HepG2 (cell line): ENCODE results near the gene KCTD6. TPM values are rescaled to one million over a fixed set of nuclear protein-coding genes. Genes with fewer than 3 reads are reported as not detected.

Experiments used
- EP300 ChIP-seq, 3 experiments: sonication (generic) in 1 of 3; formaldehyde crosslinking in 1 of 3; IDR thresholded peaks; 2 replicates each; pipeline versions ENCODE4 v1.5.1 to v1.6.1; 2011 to 2020; ENCODE audit warnings: low read depth in 2 of 3, low read length in 2 of 3, borderline replicate concordance in 1 of 3, improper control_type of control experiment in 1 of 3, mild to moderate bottlenecking in 1 of 3, missing genetic modification reagents in 1 of 3, moderate library complexity in 1 of 3
- KDM6A ChIP-seq: IDR thresholded peaks from 2 replicates; pipeline ENCODE4 v1.6.1; 2016; ENCODE audit warnings: low read depth
- MAFF ChIP-seq: IDR thresholded peaks from 2 replicates; pipeline ENCODE4 v1.6.1; 2011; ENCODE audit warnings: low read depth, low read length, improper control_type of control experiment
- MIXL1 ChIP-seq: IDR thresholded peaks from 2 replicates; pipeline ENCODE4 v1.6.1; 2016
- PITX1 ChIP-seq: sonication (generic); formaldehyde crosslinking; IDR thresholded peaks from 2 replicates; pipeline ENCODE4 v1.5.1; 2020; ENCODE audit warnings: mild to moderate bottlenecking, missing genetic modification reagents
- RARA ChIP-seq: IDR thresholded peaks from 2 replicates; pipeline ENCODE4 v1.6.1; 2016; ENCODE audit warnings: missing genetic modification reagents, missing compliant biosample characterization
- SUZ12 ChIP-seq: fragments of 150-350 bp; IDR thresholded peaks from 2 replicates; pipeline ENCODE4 v1.6.1; 2014; ENCODE audit warnings: low read depth, low read length
- TCF7L2 ChIP-seq: IDR thresholded peaks from 2 replicates; pipeline ENCODE4 v1.6.1; 2011; ENCODE audit warnings: mild to moderate bottlenecking, low read depth, low read length, moderate library complexity
- ZNF224 ChIP-seq: sonication (generic); formaldehyde crosslinking; IDR thresholded peaks from 2 replicates; pipeline ENCODE4 v1.5.0; 2020; ENCODE audit warnings: mild to moderate bottlenecking, missing genetic modification reagents
- ZNF354B ChIP-seq: sonication (generic); formaldehyde crosslinking; IDR thresholded peaks from 2 replicates; pipeline ENCODE4 v1.8.0; 2022; ENCODE audit warnings: mild to moderate bottlenecking, missing genetic modification reagents
- ZNF383 ChIP-seq: sonication (generic); formaldehyde crosslinking; IDR thresholded peaks from 2 replicates; pipeline ENCODE4 v1.4.0; 2020; ENCODE audit warnings: missing genetic modification reagents, mild to moderate bottlenecking, borderline replicate concordance
- ZNF598 ChIP-seq: sonication (generic); formaldehyde crosslinking; IDR thresholded peaks from 2 replicates; pipeline ENCODE4 v1.5.1; 2020; ENCODE audit warnings: mild to moderate bottlenecking, missing genetic modification reagents, borderline replicate concordance
- ZNF782 ChIP-seq: sonication (generic); formaldehyde crosslinking; IDR thresholded peaks from 2 replicates; pipeline ENCODE4 v1.4.0; 2020; ENCODE audit warnings: missing genetic modification reagents, mild to moderate bottlenecking, borderline replicate concordance
- polyA plus RNA-seq, 8 experiments: library from polyadenylated mRNA; depleted of rRNA in 3 of 8; stranded (reverse) in 7 of 8; unstranded in 1 of 8; fragments of >200 nt; fragmentation: Illumina TruSeq in 4 of 8; extraction: Trizol in 4 of 8; gene quantifications; 2 replicates each; pipeline versions ENCODE4 v1.2.1 to v1.2.3, GENCODE V29; 2011 to 2016; ENCODE audit warnings: low read depth in 4 of 8, missing spikeins in 1 of 8, mixed read lengths in 1 of 8; ENCODE audit not compliant: insufficient read depth in 1 of 8
- total RNA-seq, 5 experiments: library from RNA; depleted of rRNA; stranded (reverse); fragments of >200 nt; fragmentation: Illumina TruSeq; extraction: Trizol; gene quantifications; 2 replicates each; pipeline ENCODE4 v1.2.3, GENCODE V29; 2016; ENCODE audit warnings: low read depth in 1 of 5
- TF ChIP-seq, protein P1 (sequence below): sonication (generic); formaldehyde crosslinking; IDR thresholded peaks from 2 replicates; pipeline ENCODE4 v1.9.0; 2021; ENCODE audit warnings: missing genetic modification reagents, mild to moderate bottlenecking, borderline replicate concordance
- TF ChIP-seq, protein P2 (sequence below): sonication (generic); formaldehyde crosslinking; IDR thresholded peaks from 2 replicates; pipeline ENCODE4 v1.4.0; 2020; ENCODE audit warnings: missing genetic modification reagents, borderline replicate concordance
- TF ChIP-seq, protein P3 (sequence below), 2 experiments: sonication (generic) in 1 of 2; formaldehyde crosslinking in 1 of 2; IDR thresholded peaks; 2 replicates each; pipeline versions ENCODE4 v1.4.0 to v1.6.1; 2016 to 2020; ENCODE audit warnings: borderline replicate concordance in 1 of 2, low read depth in 1 of 2, mild to moderate bottlenecking in 1 of 2, missing genetic modification reagents in 1 of 2
- TF ChIP-seq, protein P4 (sequence below): sonication (generic); formaldehyde crosslinking; conservative IDR thresholded peaks from 2 replicates; pipeline ENCODE4 v1.8.0; 2022; ENCODE audit warnings: missing genetic modification reagents

Gene KCTD6
- total and polyA plus RNA-seq, 2 of the 13 experiments (the other 11 are each of a cell fraction or from before 2014, with no cell fraction given), result 13.4 to 14.2 TPM

DNA sequence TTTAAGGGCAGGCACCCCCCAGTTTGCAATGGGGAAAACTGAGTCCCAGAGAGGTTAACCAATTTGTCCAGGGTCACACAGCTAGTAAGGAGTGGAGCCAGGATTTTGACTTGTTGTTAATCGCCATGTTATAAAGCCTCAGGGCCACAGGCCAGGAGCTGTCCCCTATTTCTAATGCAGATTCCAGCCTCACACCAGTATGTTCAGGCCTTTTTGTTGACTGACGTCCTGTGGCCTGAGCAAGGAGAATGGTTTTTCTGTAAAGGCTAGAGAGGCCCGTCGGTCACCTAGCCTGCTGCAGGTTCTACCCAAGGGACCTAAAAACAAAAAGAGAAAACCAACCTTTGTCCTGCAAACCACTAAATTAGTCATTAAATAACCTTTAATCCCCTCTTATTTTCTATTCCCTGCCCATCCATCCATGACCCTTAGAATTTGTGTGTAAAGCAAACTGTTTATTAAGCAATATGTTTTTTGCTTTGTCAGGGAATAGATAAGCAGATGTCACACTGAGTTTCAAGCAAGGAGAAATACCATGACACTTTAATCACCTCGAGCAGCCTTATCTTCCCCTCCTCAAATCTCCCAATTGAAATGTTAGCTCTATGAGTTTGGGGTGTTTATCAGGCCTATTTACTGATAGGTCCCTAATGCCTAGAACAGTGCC is 31.0 kb downstream of the KCTD6 start (continued):
- peak in 1 of 2 experiments; percentile 85; a peak in 2 of 4 replicates for TF ChIP-seq EP300 (IDR thresholded peaks at IDR 0.05; ENCODE audit: low read depth in 2 of 2, low read length in 2 of 2)
- no peak for TF ChIP-seq EP300 (CRISPR knock-in tag; IDR thresholded peaks at IDR 0.05; ENCODE audit: borderline replicate concordance)
- TF ChIP-seq, protein P1, sequence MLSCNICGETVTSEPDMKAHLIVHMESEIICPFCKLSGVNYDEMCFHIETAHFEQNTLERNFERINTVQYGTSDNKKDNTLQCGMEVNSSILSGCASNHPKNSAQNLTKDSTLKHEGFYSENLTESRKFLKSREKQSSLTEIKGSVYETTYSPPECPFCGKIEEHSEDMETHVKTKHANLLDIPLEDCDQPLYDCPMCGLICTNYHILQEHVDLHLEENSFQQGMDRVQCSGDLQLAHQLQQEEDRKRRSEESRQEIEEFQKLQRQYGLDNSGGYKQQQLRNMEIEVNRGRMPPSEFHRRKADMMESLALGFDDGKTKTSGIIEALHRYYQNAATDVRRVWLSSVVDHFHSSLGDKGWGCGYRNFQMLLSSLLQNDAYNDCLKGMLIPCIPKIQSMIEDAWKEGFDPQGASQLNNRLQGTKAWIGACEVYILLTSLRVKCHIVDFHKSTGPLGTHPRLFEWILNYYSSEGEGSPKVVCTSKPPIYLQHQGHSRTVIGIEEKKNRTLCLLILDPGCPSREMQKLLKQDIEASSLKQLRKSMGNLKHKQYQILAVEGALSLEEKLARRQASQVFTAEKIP (CRISPR knock-in tag), result no peak
- TF ChIP-seq MAFF, result peak; percentile 91
- peak; percentile 11; the same call in 1 of the 2 replicates for TF ChIP-seq KDM6A (CRISPR knock-in tag)
- 0 out of 2 replicates have a peak, but pooled peaks have one; percentile 22 for TF ChIP-seq MIXL1 (CRISPR knock-in tag)
- TF ChIP-seq ZNF383 (CRISPR knock-in tag), result no peak
- no peak for TF ChIP-seq SUZ12
- TF ChIP-seq ZNF354B (CRISPR knock-in tag), result no peak
- peak; percentile 55; the same call in 1 of the 2 replicates for TF ChIP-seq RARA (CRISPR knock-in tag)
- no peak for TF ChIP-seq ZNF224
- TF ChIP-seq, protein P2, sequence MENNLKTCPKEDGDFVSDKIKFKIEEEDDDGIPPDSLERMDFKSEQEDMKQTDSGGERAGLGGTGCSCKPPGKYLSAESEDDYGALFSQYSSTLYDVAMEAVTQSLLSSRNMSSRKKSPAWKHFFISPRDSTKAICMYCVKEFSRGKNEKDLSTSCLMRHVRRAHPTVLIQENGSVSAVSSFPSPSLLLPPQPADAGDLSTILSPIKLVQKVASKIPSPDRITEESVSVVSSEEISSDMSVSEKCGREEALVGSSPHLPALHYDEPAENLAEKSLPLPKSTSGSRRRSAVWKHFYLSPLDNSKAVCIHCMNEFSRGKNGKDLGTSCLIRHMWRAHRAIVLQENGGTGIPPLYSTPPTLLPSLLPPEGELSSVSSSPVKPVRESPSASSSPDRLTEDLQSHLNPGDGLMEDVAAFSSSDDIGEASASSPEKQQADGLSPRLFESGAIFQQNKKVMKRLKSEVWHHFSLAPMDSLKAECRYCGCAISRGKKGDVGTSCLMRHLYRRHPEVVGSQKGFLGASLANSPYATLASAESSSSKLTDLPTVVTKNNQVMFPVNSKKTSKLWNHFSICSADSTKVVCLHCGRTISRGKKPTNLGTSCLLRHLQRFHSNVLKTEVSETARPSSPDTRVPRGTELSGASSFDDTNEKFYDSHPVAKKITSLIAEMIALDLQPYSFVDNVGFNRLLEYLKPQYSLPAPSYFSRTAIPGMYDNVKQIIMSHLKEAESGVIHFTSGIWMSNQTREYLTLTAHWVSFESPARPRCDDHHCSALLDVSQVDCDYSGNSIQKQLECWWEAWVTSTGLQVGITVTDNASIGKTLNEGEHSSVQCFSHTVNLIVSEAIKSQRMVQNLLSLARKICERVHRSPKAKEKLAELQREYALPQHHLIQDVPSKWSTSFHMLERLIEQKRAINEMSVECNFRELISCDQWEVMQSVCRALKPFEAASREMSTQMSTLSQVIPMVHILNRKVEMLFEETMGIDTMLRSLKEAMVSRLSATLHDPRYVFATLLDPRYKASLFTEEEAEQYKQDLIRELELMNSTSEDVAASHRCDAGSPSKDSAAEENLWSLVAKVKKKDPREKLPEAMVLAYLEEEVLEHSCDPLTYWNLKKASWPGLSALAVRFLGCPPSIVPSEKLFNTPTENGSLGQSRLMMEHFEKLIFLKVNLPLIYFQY, result no peak
- TF ChIP-seq TCF7L2, result no peak
- TF ChIP-seq, protein P3, sequence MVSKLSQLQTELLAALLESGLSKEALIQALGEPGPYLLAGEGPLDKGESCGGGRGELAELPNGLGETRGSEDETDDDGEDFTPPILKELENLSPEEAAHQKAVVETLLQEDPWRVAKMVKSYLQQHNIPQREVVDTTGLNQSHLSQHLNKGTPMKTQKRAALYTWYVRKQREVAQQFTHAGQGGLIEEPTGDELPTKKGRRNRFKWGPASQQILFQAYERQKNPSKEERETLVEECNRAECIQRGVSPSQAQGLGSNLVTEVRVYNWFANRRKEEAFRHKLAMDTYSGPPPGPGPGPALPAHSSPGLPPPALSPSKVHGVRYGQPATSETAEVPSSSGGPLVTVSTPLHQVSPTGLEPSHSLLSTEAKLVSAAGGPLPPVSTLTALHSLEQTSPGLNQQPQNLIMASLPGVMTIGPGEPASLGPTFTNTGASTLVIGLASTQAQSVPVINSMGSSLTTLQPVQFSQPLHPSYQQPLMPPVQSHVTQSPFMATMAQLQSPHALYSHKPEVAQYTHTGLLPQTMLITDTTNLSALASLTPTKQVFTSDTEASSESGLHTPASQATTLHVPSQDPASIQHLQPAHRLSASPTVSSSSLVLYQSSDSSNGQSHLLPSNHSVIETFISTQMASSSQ (IDR thresholded peaks at IDR 0.05; ENCODE audit: low read depth), result peak; percentile 55; the same call in 1 of the 2 replicates
- TF ChIP-seq, protein P3 (CRISPR knock-in tag; IDR thresholded peaks at IDR 0.05; ENCODE audit: borderline replicate concordance), result no peak
- TF ChIP-seq, protein P4, sequence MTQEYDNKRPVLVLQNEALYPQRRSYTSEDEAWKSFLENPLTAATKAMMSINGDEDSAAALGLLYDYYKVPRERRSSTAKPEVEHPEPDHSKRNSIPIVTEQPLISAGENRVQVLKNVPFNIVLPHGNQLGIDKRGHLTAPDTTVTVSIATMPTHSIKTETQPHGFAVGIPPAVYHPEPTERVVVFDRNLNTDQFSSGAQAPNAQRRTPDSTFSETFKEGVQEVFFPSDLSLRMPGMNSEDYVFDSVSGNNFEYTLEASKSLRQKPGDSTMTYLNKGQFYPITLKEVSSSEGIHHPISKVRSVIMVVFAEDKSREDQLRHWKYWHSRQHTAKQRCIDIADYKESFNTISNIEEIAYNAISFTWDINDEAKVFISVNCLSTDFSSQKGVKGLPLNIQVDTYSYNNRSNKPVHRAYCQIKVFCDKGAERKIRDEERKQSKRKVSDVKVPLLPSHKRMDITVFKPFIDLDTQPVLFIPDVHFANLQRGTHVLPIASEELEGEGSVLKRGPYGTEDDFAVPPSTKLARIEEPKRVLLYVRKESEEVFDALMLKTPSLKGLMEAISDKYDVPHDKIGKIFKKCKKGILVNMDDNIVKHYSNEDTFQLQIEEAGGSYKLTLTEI (CRISPR knock-in tag), result no peak
- peak; percentile 66 for TF ChIP-seq PITX1
- no peak for TF ChIP-seq ZNF782
- TF ChIP-seq ZNF598 (CRISPR knock-in tag), result no peak
